ENCODE measurements around the gene ZIK1. TPM values are rescaled to one million over a fixed set of nuclear protein-coding genes. Genes with fewer than 3 reads are reported as not detected.
A peak's percentile ranks its signal among the peaks of the same experiment; 100 is the strongest.

The ZIK1 gene
- total RNA-seq, 1 experiment from 2014 or later, result 1.7 TPM

GRCh38 chr19:57587529-57587928, 3.6 kb downstream of the ZIK1 start:
- no peak for DNase-seq (ENCODE audit: low read depth, low spot score)
- in situ Hi-C loops (cut with HindIII; ENCODE audit: low pct_unique_long_range_greater_than_20kb, low sequenced_read_pairs), result no loop called here

GRCh38 chr19:57599377-57599760, 15.4 kb downstream of the ZIK1 start:
- no peak for DNase-seq (ENCODE audit: low read depth, low spot score)
- in situ Hi-C loops (cut with HindIII; ENCODE audit: low pct_unique_long_range_greater_than_20kb, low sequenced_read_pairs), result no loop called here

- in situ Hi-C loops (cut with HindIII; ENCODE audit: low pct_unique_long_range_greater_than_20kb, low sequenced_read_pairs), result no loop called here
- peak; percentile 92 for DNase-seq (ENCODE audit: low read depth, low spot score)
Observed at GRCh38 chr19:57599761-57600383, 15.9 kb downstream of the ZIK1 start, which contains the start of gene ZNF530. TSS of gene ZNF530 (plus strand) at chr19:57599885. CDS start at chr19:57604346, 4,461 bp downstream.

GRCh38 chr19:57606931-57607330, 23.0 kb downstream of the ZIK1 start:
- DNase-seq (ENCODE audit: low read depth, low spot score), result no peak
- in situ Hi-C loops (cut with HindIII; ENCODE audit: low pct_unique_long_range_greater_than_20kb, low sequenced_read_pairs), result no loop called here

- DNase-seq (ENCODE audit: low read depth, low spot score), result no peak
- in situ Hi-C loops (cut with HindIII; ENCODE audit: low pct_unique_long_range_greater_than_20kb, low sequenced_read_pairs), result no loop called here
Observed at GRCh38 chr19:57611113-57611512, 27.2 kb downstream of the ZIK1 start.

GRCh38 chr19:57613941-57614743, 30.2 kb downstream of the ZIK1 start, which contains the start of gene ZNF134:
TSS of gene ZNF134 (plus strand) at chr19:57614242. CDS start at chr19:57619469, 5,227 bp downstream.
- in situ Hi-C loops (cut with HindIII; ENCODE audit: low pct_unique_long_range_greater_than_20kb, low sequenced_read_pairs), result no loop called here
- DNase-seq (ENCODE audit: low read depth, low spot score), result peak; percentile 88

GRCh38 chr19:57615346-57615745, 31.4 kb downstream of the ZIK1 start:
- in situ Hi-C loops (cut with HindIII; ENCODE audit: low pct_unique_long_range_greater_than_20kb, low sequenced_read_pairs), result no loop called here
- no peak for DNase-seq (ENCODE audit: low read depth, low spot score)

GRCh38 chr19:57620673-57621348, 36.9 kb downstream of the ZIK1 start:
- no peak for DNase-seq (ENCODE audit: low read depth, low spot score)

GRCh38 chr19:57623091-57623490, 39.1 kb downstream of the ZIK1 start:
- in situ Hi-C loops (cut with HindIII; ENCODE audit: low pct_unique_long_range_greater_than_20kb, low sequenced_read_pairs), result no loop called here
- DNase-seq (ENCODE audit: low read depth, low spot score), result no peak

More at GRCh38 chr19:57620673-57621348, 36.9 kb downstream of the ZIK1 start:
- in situ Hi-C loops (cut with HindIII; ENCODE audit: low pct_unique_long_range_greater_than_20kb, low sequenced_read_pairs), result no loop called here

GRCh38 chr19:57632987-57633831, 49.3 kb downstream of the ZIK1 start, which contains the start of gene ZNF211:
TSS of gene ZNF211 (plus strand) at chr19:57633168. CDS start at chr19:57633347, 179 bp downstream.
- in situ Hi-C loops (cut with HindIII; ENCODE audit: low pct_unique_long_range_greater_than_20kb, low sequenced_read_pairs), result no loop called here
- peak; percentile 92 for DNase-seq (ENCODE audit: low read depth, low spot score)

- in situ Hi-C loops (cut with HindIII; ENCODE audit: low pct_unique_long_range_greater_than_20kb, low sequenced_read_pairs), result no loop called here
- DNase-seq (ENCODE audit: low read depth, low spot score), result no peak
Observed at GRCh38 chr19:57633832-57634131, 49.8 kb downstream of the ZIK1 start.

- no peak for DNase-seq (ENCODE audit: low read depth, low spot score)
- in situ Hi-C loops (cut with HindIII; ENCODE audit: low pct_unique_long_range_greater_than_20kb, low sequenced_read_pairs), result no loop called here
Observed at GRCh38 chr19:57637379-57637778, 53.4 kb downstream of the ZIK1 start.

- in situ Hi-C loops (cut with HindIII; ENCODE audit: low pct_unique_long_range_greater_than_20kb, low sequenced_read_pairs), result no loop called here
- no peak for DNase-seq (ENCODE audit: low read depth, low spot score)
Observed at GRCh38 chr19:57641715-57642234, 57.8 kb downstream of the ZIK1 start.

GRCh38 chr19:57642396-57643046, 58.6 kb downstream of the ZIK1 start:
- no peak for DNase-seq (ENCODE audit: low read depth, low spot score)
- in situ Hi-C loops (cut with HindIII; ENCODE audit: low pct_unique_long_range_greater_than_20kb, low sequenced_read_pairs), result no loop called here
